ENCODE measurements around the gene ACTBL2. TPM values are rescaled to one million over a fixed set of nuclear protein-coding genes. Genes with fewer than 3 reads are reported as not detected.

ACTBL2 gene
- total and polyA plus RNA-seq, 12 donors: not detected

- peaks cover 0 to 34% of the 10 kb centered on the region in 2 donors for H3K4me1 ChIP-seq (replicated peaks in 1 of 2)
Measured at GRCh38 chr5:57497733-57498132, 15.1 kb upstream of the ACTBL2 start.

DNA sequence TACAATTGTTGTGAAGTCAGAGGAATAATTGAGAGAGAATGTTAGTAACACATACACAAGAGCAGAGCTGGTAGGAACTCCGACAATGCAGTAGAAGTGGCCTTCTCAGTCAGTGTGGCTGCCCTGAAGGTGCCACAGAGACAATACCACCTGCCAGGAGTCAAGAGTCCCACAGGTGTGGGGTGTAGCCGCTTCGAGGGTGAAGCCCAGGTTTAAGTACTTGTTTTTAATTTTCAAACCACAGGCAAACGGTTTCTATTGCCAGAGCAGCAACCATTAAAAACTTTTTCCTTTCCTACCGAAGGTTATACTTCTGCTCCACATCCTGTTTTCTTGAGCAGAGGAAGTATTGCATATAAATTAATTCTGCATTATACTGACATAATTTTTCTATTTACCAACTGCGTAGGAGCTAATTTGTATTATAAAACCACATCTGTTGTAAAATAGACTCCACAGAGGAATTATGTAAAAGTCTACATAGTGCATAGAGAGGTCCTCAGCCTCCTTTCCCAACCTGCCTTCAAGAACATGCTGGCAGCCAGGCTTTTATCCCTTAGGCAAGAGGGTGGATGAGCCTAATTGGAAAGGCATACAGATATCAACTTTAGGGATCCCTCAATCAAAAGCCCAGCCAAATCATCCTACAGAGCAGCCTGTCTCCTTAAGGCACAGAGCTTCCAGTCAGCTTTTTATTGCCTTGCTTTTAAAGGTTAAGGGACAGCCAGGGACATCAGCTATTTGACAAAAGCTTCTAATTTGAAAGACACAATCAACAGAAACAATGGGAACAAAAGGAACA lies 12.9 kb upstream of the ACTBL2 start:
- no peak for DNase-seq
- no peaks in the 10 kb centered on the region for H3K9me3 ChIP-seq (replicated peaks in 1 of 3)
- peaks cover 0 to 19% of the 10 kb centered on the region in 2 donors for H3K4me1 ChIP-seq (replicated peaks in 1 of 2)
- H3K27ac ChIP-seq: peak overlapping the region in 1 of 5 donors; percentile 28
- H3K4me3 ChIP-seq: no peak overlapping the region
- 56 to 68% (median 60%) methylated on average over 6 of the region's 6 CpGs for WGBS, 4 donors
- TF ChIP-seq CTCF (IDR thresholded peaks at IDR 0.05) (no peak), POLR2A (IDR thresholded peaks at IDR 0.05) (no peak)
- H3K36me3 ChIP-seq (replicated peaks in 1 of 2): no peaks in the 10 kb centered on the region
- H3K27me3 ChIP-seq: no peaks in the 10 kb centered on the region
- intact Hi-C loops (cut with DNase I): loop anchor here in 1 of 2 donors (5.0 to 10.0 kb wide), 2 partner anchors 201 to 967 kb away; partner anchors contain the start of gene PLK2

More at GRCh38 chr5:57497733-57498132, 15.1 kb upstream of the ACTBL2 start:
- no peaks in the 10 kb centered on the region for H3K36me3 ChIP-seq (replicated peaks in 1 of 2)
- no peak for DNase-seq
- no peaks in the 10 kb centered on the region for H3K9me3 ChIP-seq (replicated peaks in 1 of 3)
- no peak overlapping the region for H3K27ac ChIP-seq
- no peaks in the 10 kb centered on the region for H3K27me3 ChIP-seq
- intact Hi-C loops (cut with DNase I): loop anchor here in 1 of 2 donors (5.0 to 10.0 kb wide), 2 partner anchors 203 to 965 kb away; partner anchors contain the start of gene PLK2
- TF ChIP-seq POLR2A (IDR thresholded peaks at IDR 0.05) (no peak), CTCF (IDR thresholded peaks at IDR 0.05) (no peak)
- no peak overlapping the region for H3K4me3 ChIP-seq

DNA sequence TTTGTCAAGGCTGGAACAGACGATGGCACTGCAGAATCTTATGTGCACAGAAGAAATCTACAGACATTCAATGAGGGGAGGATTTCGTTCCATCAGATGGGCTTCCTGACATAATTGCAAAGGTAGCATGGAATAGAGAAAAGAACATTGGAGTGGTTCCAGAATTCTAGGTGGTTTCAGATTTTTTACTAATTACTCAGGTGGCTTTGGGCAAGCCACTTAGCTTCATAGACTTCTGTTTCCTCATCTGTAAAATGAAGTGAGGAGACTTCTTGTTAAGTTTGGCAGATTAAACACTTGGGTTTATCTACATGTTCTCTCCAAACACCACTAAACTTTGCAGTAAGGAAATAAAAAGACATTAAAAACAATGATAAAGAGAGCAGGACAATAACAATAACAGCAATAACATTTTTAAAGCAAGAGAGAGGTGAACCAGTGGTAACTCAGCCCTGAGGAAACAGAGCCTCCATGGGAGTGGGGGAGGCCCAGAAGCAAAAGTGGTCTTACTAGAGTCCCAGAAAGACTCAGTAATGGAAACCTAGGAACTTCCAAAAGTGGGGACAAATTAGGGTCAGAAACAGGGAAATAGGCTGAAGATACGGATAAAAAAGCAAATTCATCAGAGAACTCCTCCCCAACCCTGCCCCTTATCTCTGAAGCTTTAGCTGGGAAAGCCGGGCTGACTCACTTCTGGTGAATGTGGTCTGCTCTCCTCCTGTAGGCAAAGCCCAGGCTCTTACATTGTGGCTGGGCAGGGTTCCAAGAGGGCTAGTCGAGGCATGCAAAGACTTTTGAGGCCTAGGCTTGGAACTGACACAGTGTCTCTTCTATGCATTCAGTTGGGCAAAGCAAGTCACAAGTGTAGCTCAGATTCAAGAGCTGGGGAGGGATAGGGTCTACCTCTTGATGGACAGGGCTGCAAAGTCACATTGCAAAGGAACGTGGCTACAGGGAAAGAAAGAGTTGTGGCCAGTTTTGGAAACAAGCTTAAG lies 11.8 kb upstream of the ACTBL2 start:
- TF ChIP-seq POLR2A (IDR thresholded peaks at IDR 0.05): no peak
- TF ChIP-seq CTCF (IDR thresholded peaks at IDR 0.05): no peak
- intact Hi-C loops (cut with DNase I): loop anchor here in 1 of 2 donors (5.0 to 10.0 kb wide), 2 partner anchors 200 to 968 kb away; partner anchors contain the start of gene PLK2
- H3K27ac ChIP-seq: no peak overlapping the region
- no peak overlapping the region for H3K4me3 ChIP-seq
- H3K36me3 ChIP-seq (replicated peaks in 1 of 2): no peaks in the 10 kb centered on the region
- peaks cover 0 to 15% of the 10 kb centered on the region in 2 donors for H3K4me1 ChIP-seq (replicated peaks in 1 of 2)
- 43 to 58% (median 51%) methylated on average over 6 of the region's 6 CpGs for WGBS, 4 donors
- H3K9me3 ChIP-seq (replicated peaks in 1 of 3): no peaks in the 10 kb centered on the region
- peak; percentile 26 to 83 (median 76) for DNase-seq
- no peaks in the 10 kb centered on the region for H3K27me3 ChIP-seq

DNA sequence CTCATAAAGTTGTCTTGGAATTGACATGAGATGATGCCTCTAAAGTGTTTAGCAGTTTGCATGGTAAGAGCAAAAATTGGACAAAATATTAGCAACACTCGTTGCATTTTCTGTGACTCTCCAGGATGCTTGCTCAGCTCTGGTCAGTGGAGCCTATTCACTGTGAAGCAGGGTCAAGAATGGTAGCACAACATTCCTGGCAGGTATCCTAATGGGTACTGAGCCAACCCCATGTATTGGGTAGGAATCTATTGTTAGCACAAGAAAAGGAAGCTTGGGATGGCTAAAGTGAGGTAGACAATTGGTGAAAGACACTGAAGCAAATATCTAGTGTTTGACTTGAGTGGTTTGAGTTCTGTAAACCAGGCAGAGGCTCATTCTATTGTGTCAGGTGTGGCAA lies 10.4 kb upstream of the ACTBL2 start:
- Histone ChIP-seq H3K36me3 (replicated peaks in 1 of 2) (no peaks in the 10 kb centered on the region), H3K4me3 (no peak overlapping the region), H3K4me1 (replicated peaks in 1 of 2) (peaks cover 0 to 13% of the 10 kb centered on the region in 2 donors), H3K27me3 (no peaks in the 10 kb centered on the region), H3K27ac (no peak overlapping the region), H3K9me3 (replicated peaks in 1 of 3) (no peaks in the 10 kb centered on the region)
- DNase-seq: peak in 1 of 7 donors; percentile 8
- TF ChIP-seq POLR2A (IDR thresholded peaks at IDR 0.05) (no peak), CTCF (IDR thresholded peaks at IDR 0.05) (no peak)
- intact Hi-C loops (cut with DNase I): loop anchor here in 1 of 2 donors (10.0 kb wide), 1 partner anchor 198 kb away; no protein-coding TSS in a partner anchor
- 64 to 83% (median 80%) methylated on average over 1 of the region's 1 CpG for WGBS, 4 donors
